COLO829 (cell line): ENCODE measurements around the gene ALG12.
A peak's percentile ranks its signal among the peaks of the same experiment; 100 is the strongest.
"Not testable (repeated sequence)": the region's sequence is repeated elsewhere in the genome, so short reads cannot be mapped to it uniquely, and the experiment has no call there.

Experiments
- DNase-seq: peaks from one replicate; pipeline ENCODE4 v3.0.0; 2012; ENCODE audit warnings: low spot score

The ALG12 gene

DNA sequence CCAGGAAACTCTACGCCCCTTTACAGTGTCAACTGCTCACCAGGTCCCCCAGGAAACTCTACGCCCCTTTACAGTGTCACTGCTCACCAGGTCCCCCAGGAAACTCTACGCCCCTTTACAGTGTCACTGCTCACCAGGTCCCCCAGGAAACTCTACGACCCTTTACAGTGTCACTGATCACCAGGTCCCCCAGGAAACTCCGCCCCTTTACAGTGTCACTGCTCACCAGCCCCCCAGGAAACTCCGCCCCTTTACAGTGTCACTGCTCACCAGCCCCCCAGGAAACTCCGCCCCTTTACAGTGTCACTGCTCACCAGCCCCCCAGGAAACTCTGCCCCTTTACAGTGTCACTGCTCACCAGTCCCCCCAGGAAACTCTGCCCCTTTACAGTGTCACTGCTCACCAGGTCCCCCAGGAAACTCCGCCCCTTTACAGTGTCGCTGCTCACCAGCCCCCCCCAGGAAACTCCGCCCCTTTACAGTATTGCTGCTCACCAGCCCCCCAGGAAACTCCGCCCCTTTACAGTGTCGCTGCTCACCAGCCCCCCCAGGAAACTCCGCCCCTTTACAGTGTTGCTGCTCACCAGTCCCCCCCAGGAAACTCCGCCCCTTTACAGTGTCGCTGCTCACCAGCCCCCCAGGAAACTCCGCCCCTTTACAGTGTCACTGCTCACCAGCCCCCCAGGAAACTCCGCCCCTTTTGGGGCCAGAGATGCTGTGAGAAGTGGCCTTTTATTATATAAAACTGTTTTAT lies 27.0 kb upstream of the ALG12 start:
- DNase-seq: not testable (repeated sequence)

DNA sequence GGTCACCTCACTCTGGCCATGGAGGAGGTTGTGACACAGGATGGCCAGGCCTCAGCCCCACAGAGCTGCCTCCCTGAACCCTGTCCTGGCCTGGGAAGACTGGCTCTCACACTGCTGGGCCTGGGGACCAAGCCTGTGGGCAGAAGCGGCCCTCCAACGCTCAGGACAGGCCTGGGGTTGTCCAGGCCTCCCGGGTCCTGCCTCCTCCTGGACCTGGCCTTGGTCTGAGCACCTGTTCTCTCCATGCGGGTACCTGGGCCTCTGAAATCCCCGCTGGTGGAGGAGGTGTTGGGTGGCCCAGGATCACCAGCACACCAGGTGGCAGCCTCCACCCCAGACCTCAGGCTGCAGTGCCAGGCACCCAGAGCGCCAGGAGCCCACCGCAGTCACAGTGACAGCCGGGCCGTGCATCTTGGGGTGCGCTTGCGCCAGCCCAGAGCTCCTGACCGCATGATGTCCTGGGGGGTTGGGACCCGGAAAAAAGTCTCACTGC lies 26.2 kb upstream of the ALG12 start:
- DNase-seq: no peak

DNA sequence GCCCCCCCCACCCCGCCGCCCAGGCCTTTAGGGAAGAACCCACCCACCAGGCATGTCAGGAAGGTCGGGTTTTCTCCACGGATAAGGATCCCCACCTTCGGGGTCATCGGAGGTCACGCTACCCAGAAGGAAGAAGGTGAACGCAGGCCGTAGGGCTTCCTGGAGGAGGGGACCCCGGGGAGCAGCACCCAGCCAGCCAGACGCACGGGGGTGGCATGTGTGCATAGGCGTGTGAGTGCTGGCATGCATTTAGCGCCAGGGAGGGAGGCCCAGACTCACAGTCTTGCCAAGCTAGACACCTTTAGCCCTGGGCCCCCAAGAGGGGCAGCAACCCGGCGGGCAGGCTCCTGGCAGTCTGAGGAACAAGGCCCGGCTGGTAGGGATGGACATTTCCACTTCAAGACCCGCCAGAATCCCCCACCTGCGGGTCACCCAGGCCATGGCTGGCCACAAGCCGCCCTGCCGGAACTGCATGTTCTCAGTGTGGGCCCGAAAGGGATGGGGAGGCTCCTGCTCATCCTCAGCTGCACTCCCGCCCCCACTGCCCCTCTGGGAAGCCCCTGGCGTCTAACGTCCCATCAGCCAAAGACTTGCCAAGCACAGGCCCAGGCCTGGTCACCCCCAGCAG lies 25.6 kb upstream of the ALG12 start:
- DNase-seq: no peak

DNA sequence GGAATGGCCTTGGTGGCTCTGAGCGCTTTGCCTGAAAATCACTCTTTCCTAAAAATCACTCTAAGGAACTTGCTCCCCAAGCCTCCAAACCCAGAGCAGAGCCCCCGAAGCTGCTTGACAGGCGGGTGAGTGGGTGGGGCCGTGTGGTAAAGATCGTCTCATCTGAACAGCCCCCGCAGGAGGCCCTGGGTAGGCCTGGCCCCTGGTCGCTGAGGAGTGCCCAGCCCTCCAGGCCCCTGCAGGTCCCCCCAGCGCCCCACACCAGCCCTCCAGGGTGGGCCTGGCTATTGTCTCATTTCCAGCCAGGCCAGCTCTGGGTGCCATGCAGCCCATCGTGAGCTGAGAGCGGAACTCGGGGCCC lies 25.1 kb upstream of the ALG12 start:
- DNase-seq: no peak

DNA sequence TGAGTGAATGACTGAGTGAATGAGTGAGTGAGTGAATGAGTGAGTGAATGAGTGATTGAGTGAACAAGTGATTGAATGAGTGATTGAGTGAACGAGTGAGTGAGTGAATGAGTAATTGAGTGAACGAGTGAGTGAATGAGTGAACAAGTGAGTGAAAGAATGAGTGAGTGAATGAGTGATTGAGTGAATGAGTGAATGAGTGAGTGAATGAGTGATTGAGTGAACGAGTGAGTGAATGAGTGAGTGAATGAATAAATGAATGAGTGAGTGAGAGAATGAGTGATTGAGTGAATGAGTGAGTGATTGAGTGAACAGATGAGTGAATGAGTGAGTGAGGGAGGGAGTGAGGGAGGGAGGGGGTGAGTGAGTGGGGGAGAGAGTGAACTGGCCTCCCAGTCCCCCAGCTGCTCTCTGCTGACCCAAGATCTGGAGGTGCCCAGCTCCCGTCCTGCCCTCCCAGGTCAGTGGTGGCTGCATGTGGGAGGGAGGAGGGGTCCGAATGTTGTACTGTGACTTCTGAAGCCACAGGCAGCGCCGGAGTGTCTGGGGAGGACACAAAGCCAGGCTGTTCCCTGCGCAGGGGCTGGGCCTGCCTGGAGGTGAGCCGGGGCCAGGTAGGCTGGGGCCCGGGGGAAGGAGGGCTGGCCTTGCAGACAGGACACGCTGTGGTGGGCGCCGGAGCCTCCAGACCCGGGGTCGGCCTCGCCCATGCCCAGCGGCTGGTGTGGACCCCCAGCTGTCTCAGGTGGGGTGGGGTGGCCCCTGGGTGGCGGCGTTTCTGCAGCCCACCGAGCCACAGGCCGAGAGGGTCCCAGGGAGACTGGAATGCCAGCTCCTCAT lies 24.5 kb upstream of the ALG12 start:
- DNase-seq: no peak

DNA sequence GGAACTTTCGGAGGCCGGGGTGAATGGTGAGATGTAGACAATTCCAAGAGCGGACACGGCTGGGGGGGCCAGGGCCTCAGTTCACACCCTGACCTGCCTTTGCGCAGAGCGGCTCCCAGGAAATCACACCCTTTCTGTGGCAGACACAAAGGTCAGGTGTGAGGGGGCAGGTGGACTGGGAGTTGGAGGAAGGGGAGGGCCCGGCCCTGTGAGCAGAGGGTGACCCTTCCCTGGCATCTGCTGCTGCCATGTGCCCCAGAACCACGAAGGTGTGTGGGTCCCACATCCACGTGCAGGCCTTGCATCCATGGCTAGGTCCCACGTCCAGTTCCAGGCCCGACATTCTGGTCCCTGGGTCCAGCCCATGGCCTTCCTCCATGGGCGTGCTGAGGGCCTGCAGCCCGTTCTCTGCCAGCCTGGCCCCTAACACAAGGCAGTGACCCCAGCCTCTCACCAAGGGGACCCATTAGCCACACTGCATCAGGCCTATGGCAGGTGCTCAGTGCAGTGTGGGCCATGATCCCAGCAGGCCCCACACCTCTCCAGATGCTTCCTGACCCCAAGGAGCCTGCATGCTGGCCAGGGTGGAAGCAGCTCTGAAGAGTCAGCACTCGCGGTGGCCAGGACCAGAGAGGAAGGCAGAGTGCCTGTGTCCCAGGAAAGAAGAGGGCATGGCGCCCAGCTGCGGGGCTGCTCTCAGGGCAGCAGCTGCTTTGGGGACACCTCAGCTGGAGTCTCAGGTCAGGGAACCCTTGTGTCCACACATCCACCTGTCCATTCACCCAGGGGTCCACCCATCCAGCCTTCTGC lies 23.5 kb upstream of the ALG12 start:
- no peak for DNase-seq

DNA sequence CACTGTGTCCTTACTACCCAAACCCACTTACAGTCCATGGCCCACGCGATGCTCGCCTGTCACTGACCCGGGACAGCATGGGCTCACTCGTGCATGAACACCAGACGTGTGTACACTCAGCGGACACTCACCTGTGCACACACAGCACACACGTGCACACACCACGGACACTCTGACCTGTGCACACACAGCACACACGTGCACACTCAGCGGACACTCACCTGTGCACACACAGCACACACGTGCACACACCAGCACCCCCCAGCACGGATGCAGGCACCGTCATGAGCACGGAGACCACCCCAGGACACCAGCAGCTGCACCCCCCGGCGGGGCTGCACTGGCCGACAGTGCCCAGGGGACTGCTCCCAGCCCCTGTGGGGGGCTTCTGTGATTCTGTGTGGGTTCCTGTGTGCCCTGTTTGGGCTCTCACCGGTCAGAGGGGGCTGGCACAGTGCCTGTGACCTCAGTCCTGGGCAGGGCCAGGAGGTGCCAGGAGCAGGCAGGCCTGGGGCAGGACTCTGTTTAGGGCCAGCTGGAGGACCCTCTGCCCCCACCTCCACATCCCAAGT lies 20.4 kb upstream of the ALG12 start:
- no peak for DNase-seq

DNA sequence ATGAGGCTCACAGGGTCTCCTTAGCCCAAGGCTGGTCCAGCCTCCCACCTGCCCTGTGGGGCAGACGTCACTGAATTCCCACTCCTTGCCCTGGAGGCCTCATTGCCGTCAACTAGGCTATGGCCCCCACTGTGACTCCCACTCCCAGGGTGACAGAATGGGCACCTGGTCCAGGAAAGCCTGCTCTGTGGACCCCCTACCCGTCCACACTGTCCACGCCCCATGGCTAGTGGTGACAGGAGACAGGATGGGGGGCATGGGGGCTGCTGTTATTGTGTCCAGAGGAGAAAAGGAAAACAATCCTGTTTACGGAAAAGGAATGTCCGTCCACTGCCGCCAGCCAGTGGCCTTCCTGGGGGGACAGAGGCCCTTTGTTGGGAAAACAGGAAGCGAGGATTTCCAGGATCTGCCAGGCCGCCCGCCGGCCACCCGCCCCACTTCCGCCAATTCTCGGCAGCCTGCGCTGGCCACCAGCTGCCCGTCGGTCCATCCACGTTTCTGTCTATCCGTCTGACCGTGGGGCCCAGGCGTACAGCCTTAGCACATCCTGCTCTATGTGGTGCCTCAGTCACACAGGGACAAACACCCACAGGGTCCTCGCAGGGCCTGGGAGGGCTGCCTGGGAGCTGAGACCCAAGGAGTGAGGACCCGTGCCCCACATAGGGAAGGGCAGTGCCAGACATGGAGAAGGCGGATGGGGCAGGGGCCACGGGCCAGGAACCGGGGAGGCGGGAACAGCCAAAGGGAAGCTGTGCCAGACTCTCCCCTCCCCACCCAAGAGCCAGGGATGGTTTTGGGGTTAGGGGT lies 19.7 kb upstream of the ALG12 start:
- DNase-seq: peak; percentile 81

DNA sequence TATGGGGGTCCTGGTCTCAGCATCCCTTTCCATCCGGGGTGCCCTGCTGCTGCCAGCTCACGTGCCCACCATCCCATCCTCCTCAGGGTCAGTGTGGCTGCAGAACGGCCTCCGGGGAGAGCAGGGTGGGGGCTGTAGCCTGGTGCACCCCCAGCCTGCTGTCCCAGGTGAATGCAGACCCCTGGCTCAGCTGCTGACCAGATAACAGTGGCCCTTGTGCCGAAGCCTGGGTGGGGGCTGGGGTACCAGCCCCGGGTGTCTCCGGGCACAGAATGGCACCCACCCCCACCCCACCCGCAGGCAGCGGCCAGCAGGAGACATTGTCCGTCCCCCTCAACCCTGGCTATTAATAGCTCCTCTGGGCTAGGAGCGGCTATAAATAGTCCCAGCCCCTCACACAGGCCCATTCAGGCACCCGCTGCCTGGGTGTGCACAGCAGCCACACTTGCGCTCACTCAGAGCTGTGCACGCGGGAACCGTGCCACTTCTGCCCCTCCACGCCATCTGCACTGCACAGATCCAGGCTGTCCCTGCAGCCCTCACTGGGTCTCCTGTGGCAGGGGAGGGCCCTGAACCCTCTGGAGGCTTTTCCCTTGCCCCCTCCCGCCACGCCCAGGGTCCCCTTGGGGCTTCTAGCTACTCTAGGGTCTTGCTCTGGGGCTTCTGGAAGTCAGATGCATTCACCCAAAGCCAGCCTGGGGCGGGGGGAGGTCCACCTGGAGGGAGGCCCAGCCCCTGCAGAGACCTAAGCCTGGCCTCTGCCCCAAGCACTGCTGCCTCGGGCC lies 18.9 kb upstream of the ALG12 start:
- peak; percentile 44 for DNase-seq

DNA sequence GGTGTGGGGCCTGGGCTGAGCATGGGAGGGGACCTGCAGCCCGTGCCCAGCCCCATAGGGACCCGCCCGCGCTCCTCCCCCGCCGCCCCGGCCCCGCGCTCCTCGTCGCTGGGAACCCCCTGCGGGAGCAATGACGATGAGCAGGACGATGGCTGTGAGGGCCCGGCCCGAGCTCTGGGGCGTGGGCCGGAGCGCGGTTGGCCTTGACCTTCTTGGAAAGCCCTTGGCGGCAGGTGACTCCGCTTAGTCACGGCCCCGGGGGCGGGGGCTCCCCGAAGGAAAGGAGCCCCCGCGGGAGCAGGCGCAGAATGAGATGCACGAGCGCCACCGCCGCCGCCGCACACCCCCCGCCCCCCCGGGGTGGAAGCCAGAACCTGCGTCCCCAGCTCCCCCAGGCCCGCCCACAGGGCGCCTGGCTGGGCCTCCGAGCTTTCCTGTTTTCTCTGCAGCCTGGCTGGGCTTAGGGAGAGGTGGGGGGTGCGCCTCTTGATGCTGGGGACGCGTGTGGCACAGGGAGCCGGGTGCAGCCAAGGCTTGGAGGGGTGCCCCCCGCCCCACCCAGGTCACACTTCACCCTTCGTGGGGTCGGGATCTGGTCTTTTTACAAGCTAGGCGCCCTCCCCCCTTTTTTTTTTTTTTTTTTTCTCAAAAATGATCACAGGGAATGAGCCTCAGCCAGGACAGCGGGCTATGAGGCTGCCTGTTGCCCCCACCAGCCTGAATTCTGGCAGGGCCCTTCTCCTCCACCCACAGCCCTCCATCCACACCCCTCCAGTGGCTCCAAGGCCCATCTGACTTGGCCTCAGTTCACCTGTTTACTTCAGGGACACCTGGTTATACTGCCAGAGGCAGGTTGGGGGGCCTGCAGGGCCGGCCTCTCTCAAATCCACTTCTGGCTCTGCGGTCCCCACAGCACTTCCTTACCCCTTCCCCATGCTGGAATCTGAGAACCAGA lies 18.1 kb upstream of the ALG12 start:
- peak; percentile 56 for DNase-seq

DNA sequence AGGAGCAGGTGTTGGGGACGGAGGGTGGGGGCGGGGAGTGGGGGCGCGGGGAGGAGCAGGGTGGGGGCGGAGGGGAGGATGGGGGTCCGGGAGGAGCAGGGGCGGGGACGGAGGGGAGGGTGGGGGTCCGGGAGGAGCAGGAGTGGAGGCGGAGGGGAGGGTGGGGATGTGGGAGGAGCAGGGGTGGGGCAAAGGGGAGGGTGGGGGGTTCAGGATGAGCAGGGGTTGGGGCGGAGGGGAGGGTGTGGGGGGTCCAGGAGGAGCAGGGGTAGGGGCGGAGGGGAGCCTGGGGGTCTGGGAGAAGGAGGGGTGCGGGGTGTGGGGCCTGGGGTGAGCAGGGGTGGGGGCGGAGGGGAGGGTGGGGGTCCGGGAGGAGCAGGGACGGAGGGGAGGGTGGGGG lies 17.3 kb upstream of the ALG12 start:
- DNase-seq: no peak

DNA sequence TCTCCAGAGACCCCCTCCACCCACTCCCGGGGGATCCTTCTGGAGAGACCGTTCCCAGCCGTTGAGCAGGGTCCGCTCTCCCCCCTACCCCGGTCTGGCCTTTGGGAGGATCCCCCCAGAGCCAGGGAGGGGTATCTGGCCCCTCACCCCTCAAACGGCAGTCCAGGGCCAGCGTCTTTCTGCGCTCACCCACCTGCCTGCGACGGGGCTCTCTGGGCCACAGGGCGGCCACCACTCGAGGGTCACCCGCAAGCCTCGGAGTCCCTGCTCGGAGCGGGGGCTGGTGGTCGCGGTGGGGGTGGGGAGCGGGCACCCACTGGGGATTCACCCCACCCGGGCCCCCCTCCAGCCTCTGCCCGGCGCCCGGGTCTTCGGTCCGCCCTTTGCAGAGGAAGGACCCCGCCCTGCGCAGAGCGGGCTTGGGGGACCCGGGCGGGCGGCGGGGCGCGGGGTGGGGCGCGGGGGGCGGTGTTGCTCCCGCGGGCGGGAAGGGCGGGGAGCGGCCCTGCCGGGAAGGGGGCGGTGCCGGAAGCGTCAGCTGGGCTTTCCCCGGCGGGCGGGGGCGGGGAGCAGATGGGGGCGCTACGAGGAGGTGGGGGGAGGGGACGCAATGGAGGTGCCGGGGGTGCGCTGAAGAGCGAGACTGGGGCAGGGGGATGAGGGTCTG lies 16.8 kb upstream of the ALG12 start:
- DNase-seq: no peak

DNA sequence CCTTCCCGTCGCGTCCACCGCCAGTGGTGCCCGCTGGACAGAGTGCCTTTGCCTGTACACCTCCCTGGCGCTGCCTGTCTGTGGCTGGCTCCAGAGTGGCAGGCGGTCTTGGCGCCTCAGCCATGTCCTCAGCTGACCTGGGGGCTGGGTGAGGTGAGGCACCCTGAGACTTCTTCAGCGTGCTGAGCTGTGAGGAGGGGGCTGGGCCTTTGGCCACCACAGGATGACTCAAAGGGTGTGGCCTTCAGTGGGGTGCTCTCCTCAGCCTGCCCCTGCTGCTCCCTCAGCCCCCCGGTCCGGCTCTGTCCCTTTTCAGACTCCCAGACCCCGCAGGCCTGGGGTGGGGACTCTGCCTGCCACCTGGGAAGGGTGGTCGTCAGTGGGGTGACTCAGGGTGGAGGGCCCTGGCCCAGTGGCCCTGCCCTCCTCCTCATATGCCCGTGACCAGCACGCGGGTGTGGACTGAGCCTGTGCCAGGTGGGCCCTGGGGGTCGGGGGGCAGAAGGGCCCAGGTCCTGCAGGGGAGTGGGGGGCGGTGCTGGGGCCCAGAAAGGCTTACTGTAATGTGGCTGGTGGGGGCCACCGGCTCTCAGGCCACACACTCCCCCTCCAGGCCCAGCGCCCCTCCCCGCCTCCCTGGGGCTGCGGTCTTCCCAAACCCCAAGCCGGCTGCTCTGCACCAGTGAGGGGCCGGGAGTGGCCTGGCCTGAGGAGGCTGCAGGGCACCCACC lies 16.1 kb upstream of the ALG12 start:
- no peak for DNase-seq

DNA sequence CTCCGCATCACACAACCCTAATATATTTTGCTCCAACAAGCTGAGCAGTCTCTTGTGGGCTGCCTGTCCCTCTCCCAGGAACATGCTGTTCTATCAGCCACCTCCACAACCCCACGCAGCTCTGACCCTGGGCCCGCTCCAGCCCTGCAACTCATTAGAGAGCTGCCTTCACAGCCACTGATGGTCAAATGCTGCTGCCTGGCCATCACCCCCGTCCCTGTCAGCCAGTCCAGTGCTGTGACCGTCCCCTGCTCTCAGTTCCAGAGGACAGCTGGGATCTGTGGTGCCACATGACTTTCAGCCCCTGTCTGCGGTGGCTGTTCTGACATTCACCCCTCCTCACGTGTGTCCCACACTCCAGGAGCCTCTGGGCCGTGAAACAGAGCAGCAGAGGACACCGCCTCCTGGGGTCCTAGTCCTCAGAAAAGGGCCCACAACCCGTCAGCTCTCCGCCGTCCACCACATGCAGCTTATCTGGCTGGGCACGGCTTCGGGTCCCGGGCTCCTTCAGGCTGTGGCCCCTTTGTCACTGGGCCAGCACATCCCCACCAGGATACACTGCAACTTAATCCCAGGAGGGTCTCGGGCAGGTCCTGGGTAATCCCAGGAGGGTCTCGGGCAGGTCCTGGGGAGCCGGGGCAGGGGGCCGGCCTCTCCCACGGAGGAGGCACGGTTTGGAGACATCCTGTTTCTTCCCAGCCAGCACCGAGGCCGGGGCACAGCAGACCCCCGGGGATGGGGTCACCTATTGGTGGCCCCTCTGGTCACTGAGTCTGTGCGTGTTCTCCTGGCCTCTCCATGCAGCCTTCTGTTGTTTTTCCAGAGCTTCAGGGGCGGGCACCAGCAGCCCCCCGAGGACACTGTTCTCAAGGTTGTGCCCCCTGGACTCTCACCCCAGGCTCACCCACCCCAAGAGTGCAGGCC lies 15.3 kb upstream of the ALG12 start:
- no peak for DNase-seq

DNA sequence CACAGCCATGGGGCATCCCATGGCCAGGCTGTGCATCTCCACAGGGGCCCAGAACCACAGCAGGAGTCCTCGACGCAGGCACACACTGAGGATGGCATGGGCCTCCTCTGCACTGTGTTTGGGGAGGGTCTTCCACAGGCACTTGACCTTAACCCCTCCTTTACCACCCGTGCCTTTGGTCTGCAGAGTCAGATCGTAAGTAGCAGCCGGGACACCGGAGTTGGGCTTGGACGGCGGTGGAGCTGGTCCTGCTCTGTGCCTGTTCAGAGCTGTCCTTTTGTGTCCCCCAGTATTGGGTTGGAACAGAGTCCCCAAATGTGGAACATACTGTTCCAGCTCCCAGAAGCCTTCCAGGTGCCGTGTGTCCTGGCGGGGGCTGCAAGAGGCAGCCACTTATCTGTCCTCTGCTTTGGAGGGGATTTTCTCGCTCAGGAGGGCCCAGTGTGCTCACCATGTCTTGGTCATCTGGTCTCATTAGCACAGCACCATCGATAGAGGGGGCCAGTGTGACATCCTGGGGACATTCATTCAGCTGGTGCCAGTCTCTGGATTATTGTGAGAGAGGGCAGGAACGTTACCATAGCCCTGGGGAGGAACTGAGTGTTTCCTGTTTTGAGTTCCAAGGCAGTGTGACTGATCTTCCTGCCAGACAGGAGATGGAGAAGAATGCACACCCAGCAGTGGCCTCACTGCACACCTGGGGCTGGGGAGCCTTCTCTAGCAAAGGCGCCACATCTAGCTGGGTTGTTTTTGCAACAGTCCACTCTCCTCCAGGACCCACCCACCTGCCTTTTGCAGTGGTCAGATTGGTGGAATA lies 12.6 kb upstream of the ALG12 start:
- DNase-seq: peak; percentile 59
